Measurements from ENCODE around the gene GPR160. TPM values are rescaled to one million over a fixed set of nuclear protein-coding genes. Genes with fewer than 3 reads are reported as not detected.

GPR160 gene
- total and polyA plus RNA-seq, 2 experiments from 2014 or later: 39.4 to 55.7 TPM

GRCh38 chr3:170050753-170051152, 13.0 kb downstream of the GPR160 start:
- Mint-ChIP-seq H3K9me3 (no peaks in the 10 kb centered on the region), H3K4me1 (peaks cover 19% of the 10 kb centered on the region), H3K27me3 (ENCODE audit: insufficient read depth, low read depth, poor library complexity) (peaks cover 3% of the 10 kb centered on the region), H3K27ac (no peak overlapping the region), H3K36me3 (ENCODE audit: low read depth) (peaks cover 10% of the 10 kb centered on the region), H3K4me3 (no peak overlapping the region)
- 0 out of 2 replicates have a peak, but pooled peaks cover 3% of the 10 kb centered on the region for H3F3A ChIP-seq (replicated peaks; ENCODE audit: low read depth)
- no peaks in the 10 kb centered on the region; the same call in 1 of the 2 replicates for H3K36me3 ChIP-seq (ENCODE audit: insufficient read depth)
- H3K9me2 ChIP-seq (ENCODE audit: insufficient read depth): no peaks in the 10 kb centered on the region
- H3K4me1 ChIP-seq (ENCODE audit: insufficient read depth): 0 out of 2 replicates have a peak, but pooled peaks cover 4% of the 10 kb centered on the region
- peaks cover 24% of the 10 kb centered on the region for H3K79me2 ChIP-seq (replicated peaks; ENCODE audit: insufficient read depth)
- H3K4me3 ChIP-seq: no peak overlapping the region
- no peaks in the 10 kb centered on the region; the same call in 1 of the 2 replicates for H4K20me1 ChIP-seq (replicated peaks; ENCODE audit: insufficient read depth)
- DNase-seq (ENCODE audit: low spot score) (no peak), ATAC-seq (no peak)
- no peak for TF ChIP-seq ZNF462 (CRISPR knock-in tag; IDR thresholded peaks at IDR 0.05)
- no peak for TF ChIP-seq NANOG (IDR thresholded peaks at IDR 0.05; ENCODE audit: borderline replicate concordance)
- no peak for TF ChIP-seq POLR2AphosphoS5 (IDR thresholded peaks at IDR 0.05; ENCODE audit: low read depth)
- no peaks in the 10 kb centered on the region for H3K27me3 ChIP-seq (ENCODE audit: insufficient read depth)
- H3K4me2 ChIP-seq: no peak overlapping the region
- H3K27ac ChIP-seq (ENCODE audit: low read depth): no peak overlapping the region
- H2AFZ ChIP-seq: no peak overlapping the region

GRCh38 chr3:170052398-170052797, 14.6 kb downstream of the GPR160 start:
- no peaks in the 10 kb centered on the region; the same call in 1 of the 2 replicates for H3K36me3 ChIP-seq (ENCODE audit: insufficient read depth)
- no peaks in the 10 kb centered on the region; the same call in 1 of the 2 replicates for H4K20me1 ChIP-seq (replicated peaks; ENCODE audit: insufficient read depth)
- no peak for ATAC-seq
- Mint-ChIP-seq H3K9me3 (no peaks in the 10 kb centered on the region), H3K27ac (no peak overlapping the region), H3K4me1 (peaks cover 23% of the 10 kb centered on the region), H3K4me3 (no peak overlapping the region), H3K36me3 (ENCODE audit: low read depth) (peaks cover 10% of the 10 kb centered on the region), H3K27me3 (ENCODE audit: insufficient read depth, low read depth, poor library complexity) (no peaks in the 10 kb centered on the region)
- H3K79me2 ChIP-seq (replicated peaks; ENCODE audit: insufficient read depth): peaks cover 15% of the 10 kb centered on the region
- no peak overlapping the region for H2AFZ ChIP-seq
- H3K27me3 ChIP-seq (ENCODE audit: insufficient read depth): no peaks in the 10 kb centered on the region
- no peak overlapping the region for H3K4me3 ChIP-seq
- no peak for DNase-seq (ENCODE audit: low spot score)
- H3K9me2 ChIP-seq (ENCODE audit: insufficient read depth): no peaks in the 10 kb centered on the region
- no peak overlapping the region for H3K27ac ChIP-seq (ENCODE audit: low read depth)
- peaks cover 12% of the 10 kb centered on the region for H3K4me1 ChIP-seq (ENCODE audit: insufficient read depth)
- H3K4me2 ChIP-seq: no peak overlapping the region
- H3F3A ChIP-seq (replicated peaks; ENCODE audit: low read depth): 0 out of 2 replicates have a peak, but pooled peaks cover 3% of the 10 kb centered on the region
- no peak for TF ChIP-seq ZNF331 (CRISPR knock-in tag; IDR thresholded peaks at IDR 0.05; ENCODE audit: low read depth)
- no peak for TF ChIP-seq POLR2AphosphoS5 (IDR thresholded peaks at IDR 0.05; ENCODE audit: low read depth)
- TF ChIP-seq EZH2 (IDR thresholded peaks at IDR 0.05; ENCODE audit: low read depth, unreplicated experiment): no peak
- no peak for TF ChIP-seq ZNF114 (CRISPR knock-in tag; IDR thresholded peaks at IDR 0.05)
- TF ChIP-seq ZNF462 (CRISPR knock-in tag; IDR thresholded peaks at IDR 0.05): no peak

All from GM23338 (cell line).